ENCODE results near the gene RCAN2.

- TF ChIP-seq CTCF (IDR thresholded peaks at IDR 0.05): no peak
- TF ChIP-seq POLR2A (IDR thresholded peaks at IDR 0.05): no peak
Observed at GRCh38 chr6:46511320-46511719, 20.1 kb upstream of the RCAN2 start.

All from heart left ventricle (tissue), 13 donors.